ENCODE data around the gene IRF6. TPM values are rescaled to one million over a fixed set of nuclear protein-coding genes. Genes with fewer than 3 reads are reported as not detected.
A peak's percentile ranks its signal among the peaks of the same experiment; 100 is the strongest.

Gene IRF6
- total and polyA plus RNA-seq, 4 donors = 8.7 to 29.2 (median 18.6) TPM

DNA sequence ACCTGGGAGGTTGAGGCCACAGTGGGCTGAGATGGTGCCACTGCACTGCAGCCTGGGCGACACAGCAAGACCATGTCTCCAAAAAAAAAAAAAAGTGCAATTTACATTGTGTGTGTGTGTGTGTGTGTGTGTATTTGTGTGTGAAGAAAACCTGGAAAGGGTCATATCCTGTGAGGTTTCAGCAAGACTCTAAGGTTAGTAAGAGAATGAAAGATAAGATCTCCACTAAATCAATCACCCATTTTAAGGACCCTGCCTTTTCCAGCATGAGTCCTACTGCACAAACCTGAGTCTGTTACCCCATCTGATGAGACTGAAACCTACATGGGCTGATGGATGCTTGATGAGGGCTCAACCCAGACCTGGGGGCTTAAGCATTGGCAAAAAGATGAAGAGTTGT lies 16.7 kb downstream of the IRF6 start:
- DNase-seq = no peak
- Histone ChIP-seq H3K4me3 (no peak overlapping the region), H3K36me3 (ENCODE audit: control insufficient read depth in 4 of 4, insufficient read depth in 4 of 4, low read length in 4 of 4) (no peaks in the 10 kb centered on the region), H3K27me3 (ENCODE audit: control insufficient read depth in 3 of 3, insufficient read depth in 3 of 3, low read length in 2 of 3) (peaks cover 0 to 3% (median 0%) of the 10 kb centered on the region in 3 donors), H3K9me3 (ENCODE audit: control insufficient read depth in 4 of 4, insufficient read depth in 3 of 4, low read length in 3 of 4) (peaks cover 0 to 2% (median 0%) of the 10 kb centered on the region in 4 donors), H3K9ac (ENCODE audit: insufficient read depth in 1 of 2, low read length in 2 of 2) (no peak overlapping the region), H3K4me1 (ENCODE audit: control insufficient read depth in 5 of 5, insufficient read depth in 5 of 5, low read length in 5 of 5) (peaks cover 0 to 15% (median 6%) of the 10 kb centered on the region in 5 donors), H3K27ac (ENCODE audit: low read depth in 1 of 2, low read length in 1 of 2) (no peak overlapping the region)
- WGBS, 2 donors = 88 to 97% methylated on average over 1 of the region's 1 CpG
- TF ChIP-seq, protein P1, sequence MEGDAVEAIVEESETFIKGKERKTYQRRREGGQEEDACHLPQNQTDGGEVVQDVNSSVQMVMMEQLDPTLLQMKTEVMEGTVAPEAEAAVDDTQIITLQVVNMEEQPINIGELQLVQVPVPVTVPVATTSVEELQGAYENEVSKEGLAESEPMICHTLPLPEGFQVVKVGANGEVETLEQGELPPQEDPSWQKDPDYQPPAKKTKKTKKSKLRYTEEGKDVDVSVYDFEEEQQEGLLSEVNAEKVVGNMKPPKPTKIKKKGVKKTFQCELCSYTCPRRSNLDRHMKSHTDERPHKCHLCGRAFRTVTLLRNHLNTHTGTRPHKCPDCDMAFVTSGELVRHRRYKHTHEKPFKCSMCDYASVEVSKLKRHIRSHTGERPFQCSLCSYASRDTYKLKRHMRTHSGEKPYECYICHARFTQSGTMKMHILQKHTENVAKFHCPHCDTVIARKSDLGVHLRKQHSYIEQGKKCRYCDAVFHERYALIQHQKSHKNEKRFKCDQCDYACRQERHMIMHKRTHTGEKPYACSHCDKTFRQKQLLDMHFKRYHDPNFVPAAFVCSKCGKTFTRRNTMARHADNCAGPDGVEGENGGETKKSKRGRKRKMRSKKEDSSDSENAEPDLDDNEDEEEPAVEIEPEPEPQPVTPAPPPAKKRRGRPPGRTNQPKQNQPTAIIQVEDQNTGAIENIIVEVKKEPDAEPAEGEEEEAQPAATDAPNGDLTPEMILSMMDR (IDR thresholded peaks at IDR 0.05; ENCODE audit: control extremely low read depth, extremely low read depth) = no peak
- ATAC-seq (ENCODE audit: insufficient read depth, low FRiP score) = no peak

DNA sequence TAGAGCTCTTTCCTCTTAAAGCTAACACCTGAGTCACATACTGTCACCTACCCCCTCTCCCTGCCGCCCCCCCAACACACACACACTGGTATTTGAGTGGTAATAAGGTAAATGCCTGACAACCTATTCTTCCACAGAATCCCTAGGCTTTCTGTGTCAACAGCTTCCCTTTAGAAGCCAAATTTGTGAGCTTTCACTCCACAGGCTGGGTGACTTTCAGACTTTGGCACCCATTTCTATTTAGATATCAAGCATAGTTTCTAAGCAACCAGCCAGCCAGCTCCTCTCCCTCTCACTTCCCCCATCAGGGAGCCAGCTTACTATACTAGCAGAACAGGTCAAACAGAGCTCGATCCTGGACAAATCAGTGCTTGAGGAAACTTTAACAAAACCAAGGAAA lies 18.4 kb downstream of the IRF6 start:
- Histone ChIP-seq H3K4me3 (no peak overlapping the region), H3K27ac (ENCODE audit: low read depth in 1 of 2, low read length in 1 of 2) (peak overlapping the region; percentile 47 to 65), H3K4me1 (ENCODE audit: control insufficient read depth in 5 of 5, insufficient read depth in 5 of 5, low read length in 5 of 5) (peaks cover 2 to 26% (median 13%) of the 10 kb centered on the region in 5 donors), H3K27me3 (ENCODE audit: control insufficient read depth in 3 of 3, insufficient read depth in 3 of 3, low read length in 2 of 3) (peaks cover 0 to 3% (median 0%) of the 10 kb centered on the region in 3 donors), H3K36me3 (ENCODE audit: control insufficient read depth in 4 of 4, insufficient read depth in 4 of 4, low read length in 4 of 4) (no peaks in the 10 kb centered on the region), H3K9me3 (ENCODE audit: control insufficient read depth in 4 of 4, insufficient read depth in 3 of 4, low read length in 3 of 4) (peaks cover 0 to 2% (median 0%) of the 10 kb centered on the region in 4 donors), H3K9ac (ENCODE audit: insufficient read depth in 1 of 2, low read length in 2 of 2) (peak overlapping the region in 1 of 2 donors; percentile 41)
- TF ChIP-seq, protein P1 (IDR thresholded peaks at IDR 0.05; ENCODE audit: control extremely low read depth, extremely low read depth) = no peak
- ATAC-seq (ENCODE audit: insufficient read depth, low FRiP score) (no peak), DNase-seq (peak; percentile 73 to 89 (median 82))
- 48 to 73% methylated on average over 2 of the region's 2 CpGs for WGBS, 2 donors

DNA sequence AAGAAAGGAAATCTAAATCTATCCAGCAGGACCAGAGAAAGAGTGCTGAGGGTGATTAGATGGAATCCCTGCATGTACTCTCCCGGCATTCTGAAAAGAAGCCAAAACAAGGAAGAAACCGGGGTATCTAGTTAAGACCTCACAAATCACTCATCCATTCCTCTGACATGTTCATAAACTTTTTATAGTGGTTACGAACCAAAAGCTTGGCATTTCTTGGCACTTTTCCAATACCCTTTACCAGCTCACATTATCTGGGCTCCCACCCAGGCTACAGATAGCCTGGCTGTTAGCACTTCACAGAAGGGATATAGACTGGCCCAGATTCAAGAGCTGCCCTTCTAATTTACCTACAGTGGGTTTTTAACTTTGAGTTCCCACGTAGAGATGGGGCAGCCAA lies 19.8 kb downstream of the IRF6 start:
- Histone ChIP-seq H3K27ac (ENCODE audit: low read depth in 1 of 2, low read length in 1 of 2) (no peak overlapping the region), H3K4me3 (no peak overlapping the region), H3K9me3 (ENCODE audit: control insufficient read depth in 4 of 4, insufficient read depth in 3 of 4, low read length in 3 of 4) (peaks cover 0 to 2% (median 0%) of the 10 kb centered on the region in 4 donors), H3K27me3 (ENCODE audit: control insufficient read depth in 3 of 3, insufficient read depth in 3 of 3, low read length in 2 of 3) (no peaks in the 10 kb centered on the region), H3K36me3 (ENCODE audit: control insufficient read depth in 4 of 4, insufficient read depth in 4 of 4, low read length in 4 of 4) (peaks cover 0 to 3% (median 0%) of the 10 kb centered on the region in 4 donors), H3K4me1 (ENCODE audit: control insufficient read depth in 5 of 5, insufficient read depth in 5 of 5, low read length in 5 of 5) (peaks cover 2 to 26% (median 13%) of the 10 kb centered on the region in 5 donors), H3K9ac (ENCODE audit: insufficient read depth in 1 of 2, low read length in 2 of 2) (no peak overlapping the region)
- WGBS, 2 donors = 61 to 70% methylated on average over 4 of the region's 4 CpGs
- ATAC-seq (ENCODE audit: insufficient read depth, low FRiP score) = no peak
- TF ChIP-seq, protein P1 (IDR thresholded peaks at IDR 0.05; ENCODE audit: control extremely low read depth, extremely low read depth) = no peak
- DNase-seq = no peak

DNA sequence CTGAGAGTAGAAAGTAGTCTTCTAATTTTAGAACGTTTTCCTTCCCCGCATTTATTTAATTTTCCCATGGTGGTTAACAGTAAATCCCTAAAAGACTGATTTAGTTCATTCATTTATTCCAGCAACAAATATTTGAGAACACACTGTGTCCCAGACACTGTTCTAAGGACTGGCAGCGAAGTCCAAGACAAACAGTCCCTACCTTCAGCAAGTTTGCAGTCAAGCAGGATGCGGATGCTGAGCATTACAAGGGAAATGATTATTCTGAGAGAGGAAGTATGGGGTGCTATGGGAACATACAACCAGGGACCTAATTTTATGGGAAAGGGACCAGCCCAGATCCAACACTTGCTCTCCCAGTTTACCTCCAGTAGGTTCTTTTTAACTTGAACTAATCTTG lies 20.4 kb downstream of the IRF6 start:
- Histone ChIP-seq H3K9ac (ENCODE audit: insufficient read depth in 1 of 2, low read length in 2 of 2) (no peak overlapping the region), H3K27me3 (ENCODE audit: control insufficient read depth in 3 of 3, insufficient read depth in 3 of 3, low read length in 2 of 3) (no peaks in the 10 kb centered on the region), H3K9me3 (ENCODE audit: control insufficient read depth in 4 of 4, insufficient read depth in 3 of 4, low read length in 3 of 4) (peaks cover 0 to 2% (median 0%) of the 10 kb centered on the region in 4 donors), H3K27ac (ENCODE audit: low read depth in 1 of 2, low read length in 1 of 2) (no peak overlapping the region), H3K4me3 (no peak overlapping the region), H3K4me1 (ENCODE audit: control insufficient read depth in 5 of 5, insufficient read depth in 5 of 5, low read length in 5 of 5) (peaks cover 2 to 26% (median 13%) of the 10 kb centered on the region in 5 donors), H3K36me3 (ENCODE audit: control insufficient read depth in 4 of 4, insufficient read depth in 4 of 4, low read length in 4 of 4) (peaks cover 0 to 3% (median 0%) of the 10 kb centered on the region in 4 donors)
- TF ChIP-seq, protein P1 (IDR thresholded peaks at IDR 0.05; ENCODE audit: control extremely low read depth, extremely low read depth) = no peak
- DNase-seq = no peak
- WGBS, 2 donors = 96 to 99% methylated on average over 4 of the region's 4 CpGs
- no peak for ATAC-seq (ENCODE audit: insufficient read depth, low FRiP score)

All from lung (tissue), 12 donors.